GM21515 (cell line): ENCODE data around the gene FAM114A1.
"Not testable (repeated sequence)": the region's sequence is repeated elsewhere in the genome, so short reads cannot be mapped to it uniquely, and the experiment has no call there.

Source experiments
- ATAC-seq: cut with Tn5 transposase; IDR thresholded peaks from one replicate; pipeline ENCODE4 v1.9.1; 2021; ENCODE audit not compliant: unreplicated experiment

Gene FAM114A1

DNA sequence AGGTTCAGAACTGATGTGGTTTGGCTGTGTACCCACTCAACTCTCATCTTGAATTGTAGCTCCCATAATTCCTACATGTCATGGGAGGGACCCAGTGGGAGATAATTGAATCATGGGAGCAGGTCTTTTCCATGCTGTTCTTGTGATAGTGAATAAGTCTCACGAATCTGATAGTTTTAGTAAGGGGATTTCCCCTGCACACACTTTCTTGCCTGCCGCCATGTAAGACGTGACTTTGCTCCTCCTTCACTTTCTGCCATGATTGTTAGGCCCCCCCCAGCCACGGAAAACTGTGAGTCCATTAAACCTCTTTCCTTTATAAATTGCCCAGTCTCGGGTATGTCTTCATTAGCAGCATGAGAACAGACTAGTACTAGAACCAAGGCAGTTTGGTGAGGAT, 91.6 kb downstream of the FAM114A1 start:
- not testable (repeated sequence) for ATAC-seq

DNA sequence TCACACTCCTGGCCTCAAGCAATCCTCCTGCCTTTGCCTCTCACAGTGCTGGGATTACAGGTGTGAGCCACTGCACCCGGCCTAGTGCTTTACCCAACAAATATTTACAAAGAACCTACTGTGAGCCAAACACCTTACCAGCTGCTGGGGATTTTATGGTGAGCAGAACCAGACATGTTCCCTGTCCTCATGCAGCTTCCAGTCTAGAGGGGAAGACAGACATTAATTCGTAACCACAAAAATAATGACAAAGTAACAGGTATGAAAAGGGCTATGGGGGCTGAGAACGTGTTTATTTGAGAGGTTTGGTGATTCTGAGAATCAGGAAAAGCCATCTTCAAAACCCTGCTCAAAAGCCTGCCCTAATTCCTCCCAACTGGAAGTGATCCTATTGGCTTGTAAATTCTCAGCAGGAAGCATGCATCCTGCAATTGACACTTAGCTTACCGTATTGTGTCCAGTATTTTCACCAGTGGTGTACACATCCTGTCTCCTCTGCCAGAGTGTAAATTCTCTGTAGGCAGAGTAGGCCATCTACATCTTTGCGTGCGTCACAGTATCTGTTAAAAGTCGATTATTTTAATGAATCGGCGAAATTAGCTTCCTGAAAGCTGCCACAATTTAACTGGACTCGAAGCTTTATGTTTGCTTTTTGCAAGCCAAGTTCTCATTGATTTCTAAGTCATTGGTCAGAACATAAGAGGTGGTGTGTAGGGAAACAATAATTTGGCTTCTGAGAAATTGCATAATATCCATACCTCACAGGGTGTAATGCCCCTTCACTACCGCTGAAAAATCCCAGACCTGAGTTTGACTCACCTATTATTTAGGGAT, 97.6 kb downstream of the FAM114A1 start:
- no peak for ATAC-seq

DNA sequence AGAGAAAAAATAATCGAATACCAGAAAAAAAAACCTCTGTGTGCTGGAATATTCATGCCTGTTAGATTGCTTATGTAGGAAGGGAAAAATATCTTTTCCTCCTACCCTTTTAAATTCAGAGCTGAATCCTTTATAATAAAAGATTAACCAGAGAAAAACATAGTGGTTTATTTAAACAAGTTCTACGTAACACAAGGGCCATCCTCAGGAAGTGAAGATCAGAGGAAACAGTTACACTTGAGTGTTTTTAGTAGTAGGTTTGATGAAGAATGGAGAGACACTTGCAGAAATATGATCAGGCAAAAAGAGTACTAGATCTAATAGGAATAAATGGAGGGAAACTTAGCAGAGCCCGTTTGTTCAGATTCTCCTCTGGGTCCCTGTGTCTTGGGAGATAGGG, 98.3 kb downstream of the FAM114A1 start:
- ATAC-seq, result no peak

GRCh38 chr4:38967260-38968095, 99.9 kb downstream of the FAM114A1 start:
- no peak for ATAC-seq

DNA sequence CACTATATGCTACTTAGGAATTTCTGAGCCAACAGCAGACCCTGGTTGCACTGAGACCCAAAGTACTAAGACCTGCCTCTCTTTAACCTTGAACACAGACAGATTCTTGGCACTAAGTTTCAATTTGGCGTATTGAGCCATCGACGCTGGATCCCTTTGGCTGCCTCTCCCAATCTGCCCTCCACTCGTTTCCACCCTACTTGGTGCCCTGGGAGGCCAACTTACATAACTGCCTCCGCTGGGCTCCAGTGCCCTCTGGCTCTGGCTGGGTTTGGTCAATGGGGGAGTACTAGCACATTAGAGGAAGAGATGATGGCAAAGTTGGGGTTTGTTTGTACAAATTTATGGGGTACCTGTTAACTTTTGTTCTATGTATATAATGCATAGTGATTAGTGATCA, 101.1 kb downstream of the FAM114A1 start:
- ATAC-seq, result no peak

DNA sequence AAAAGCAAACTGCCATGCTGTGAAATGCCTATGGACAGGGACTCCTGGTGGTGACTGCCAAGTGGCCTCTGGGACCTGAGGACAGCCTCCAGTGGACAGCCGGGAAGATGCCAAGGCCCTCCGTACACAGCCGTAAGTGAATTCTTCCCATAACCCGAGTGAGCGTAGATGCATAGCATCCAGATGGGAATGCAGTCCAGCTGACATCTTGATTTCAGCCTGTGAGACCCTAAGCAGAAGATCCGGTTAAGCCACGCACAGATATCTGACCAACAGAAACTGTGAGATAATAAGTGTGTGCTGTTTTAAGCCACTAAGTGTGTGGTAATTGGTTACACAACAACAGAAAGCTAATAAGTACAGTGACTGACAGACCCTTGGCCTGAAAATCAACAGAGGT, 108.7 kb downstream of the FAM114A1 start:
- no peak for ATAC-seq

DNA sequence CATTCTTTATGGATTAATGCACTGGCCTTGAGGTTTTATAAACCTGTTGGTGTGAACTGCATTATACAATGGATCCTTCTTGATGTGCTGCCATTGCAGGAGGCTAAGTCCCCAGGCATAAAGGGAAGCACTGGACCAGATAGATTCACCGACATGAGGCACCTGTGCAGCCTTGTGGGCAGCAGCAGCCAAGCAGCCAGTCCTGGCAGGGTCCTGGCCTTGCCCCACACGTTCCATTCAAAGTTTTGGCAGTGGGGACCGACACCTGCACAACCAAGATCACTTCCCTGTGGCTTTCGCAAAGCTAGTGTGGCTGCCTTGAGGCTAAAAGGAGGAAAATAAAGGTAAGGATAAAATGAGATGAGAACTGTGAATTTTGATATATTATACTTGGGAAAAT, 111.5 kb downstream of the FAM114A1 start:
- no peak for ATAC-seq

DNA sequence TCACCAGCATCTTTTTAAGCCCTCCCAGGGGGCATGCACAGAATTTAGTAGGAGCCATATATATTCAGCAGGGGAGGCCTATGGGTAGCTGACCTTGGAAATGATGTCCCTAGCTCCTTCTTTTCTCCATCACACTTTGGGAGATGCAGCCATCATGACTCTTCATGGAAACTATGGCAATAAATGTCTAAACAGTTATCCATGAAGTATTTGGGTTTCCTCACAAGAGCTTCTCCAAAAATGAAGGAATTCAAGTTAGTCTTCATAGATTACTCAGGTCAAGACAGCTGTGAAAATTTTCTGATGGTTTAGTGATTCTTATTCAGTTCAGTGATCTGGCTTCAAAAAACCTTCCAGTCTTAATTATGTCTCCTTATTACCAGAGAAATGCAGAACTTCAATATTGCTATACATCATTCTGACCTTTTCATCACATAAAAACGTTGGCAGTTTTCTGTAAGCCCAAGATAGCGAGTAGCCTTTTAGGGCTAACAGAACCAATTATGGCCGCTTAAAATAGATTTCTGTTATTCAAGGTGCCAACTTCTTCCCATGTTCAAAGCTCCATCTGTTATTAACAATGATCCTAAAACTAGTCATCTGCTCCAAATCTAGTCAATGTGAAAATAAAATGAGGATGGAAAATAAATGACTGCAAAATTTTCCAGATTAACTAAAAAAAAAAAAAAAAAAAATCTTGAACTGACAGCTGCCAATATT, 112.1 kb downstream of the FAM114A1 start:
- no peak for ATAC-seq

- ATAC-seq, result no peak
Observed at GRCh38 chr4:38980903-38981676, 113.5 kb downstream of the FAM114A1 start.

DNA sequence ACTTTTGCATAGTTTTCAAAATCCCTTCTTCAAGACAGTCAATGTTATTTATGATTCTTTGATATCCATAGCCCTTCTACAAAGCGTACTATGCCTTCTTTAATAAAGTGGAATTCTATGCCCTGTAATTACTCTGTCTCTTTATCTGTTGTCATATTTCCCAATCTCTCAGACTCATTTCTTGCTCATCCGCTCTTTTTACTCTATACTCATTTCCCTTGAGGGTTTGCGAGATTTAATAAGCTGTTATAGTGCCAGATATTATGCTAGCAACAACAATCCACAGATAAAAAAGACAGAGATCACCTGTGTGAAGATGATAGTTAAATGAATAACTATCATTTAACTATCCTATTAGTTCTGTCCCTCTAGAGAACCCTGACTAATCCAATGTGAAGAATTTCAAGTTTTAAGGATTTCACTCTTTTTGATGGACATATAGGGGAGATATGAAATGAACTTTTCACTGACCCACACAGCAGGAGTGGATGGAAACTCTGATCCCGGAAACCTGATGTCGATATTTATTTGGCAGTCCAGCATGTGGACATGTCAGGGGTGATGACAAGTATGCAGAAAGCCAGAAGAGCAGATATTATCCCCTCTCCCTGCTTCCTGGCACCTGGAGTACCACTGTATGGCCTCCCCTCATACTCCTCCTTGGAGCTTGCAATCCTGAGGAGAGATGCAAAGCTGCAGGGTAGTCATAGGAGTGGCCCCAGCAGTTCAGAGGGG, 114.9 kb downstream of the FAM114A1 start:
- ATAC-seq, result no peak

DNA sequence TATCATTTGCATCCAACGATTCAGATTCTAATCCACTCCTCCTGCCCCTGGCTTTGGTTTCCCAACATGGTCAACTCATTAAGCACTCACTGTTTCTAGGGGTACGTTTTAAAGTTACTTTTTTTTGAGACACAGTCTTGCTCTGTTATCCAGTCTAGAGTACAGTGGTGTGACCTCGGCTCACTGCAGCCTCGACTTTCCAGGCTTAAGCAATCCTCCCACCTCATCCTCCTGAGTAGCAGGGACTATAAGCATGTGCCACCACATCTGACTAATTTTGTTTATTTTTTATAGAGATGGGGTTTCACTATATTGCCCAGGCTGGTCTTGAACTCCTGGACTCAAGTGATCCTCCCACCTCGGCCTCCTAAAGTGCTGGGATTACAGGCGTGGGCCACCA, 115.7 kb downstream of the FAM114A1 start:
- ATAC-seq, result no peak

- no peak for ATAC-seq
Observed at GRCh38 chr4:38983787-38984598, 116.4 kb downstream of the FAM114A1 start.

GRCh38 chr4:38985410-38986100, 117.9 kb downstream of the FAM114A1 start:
- ATAC-seq, result no peak

- no peak for ATAC-seq
Observed at GRCh38 chr4:38987491-38987890, 119.9 kb downstream of the FAM114A1 start.

DNA sequence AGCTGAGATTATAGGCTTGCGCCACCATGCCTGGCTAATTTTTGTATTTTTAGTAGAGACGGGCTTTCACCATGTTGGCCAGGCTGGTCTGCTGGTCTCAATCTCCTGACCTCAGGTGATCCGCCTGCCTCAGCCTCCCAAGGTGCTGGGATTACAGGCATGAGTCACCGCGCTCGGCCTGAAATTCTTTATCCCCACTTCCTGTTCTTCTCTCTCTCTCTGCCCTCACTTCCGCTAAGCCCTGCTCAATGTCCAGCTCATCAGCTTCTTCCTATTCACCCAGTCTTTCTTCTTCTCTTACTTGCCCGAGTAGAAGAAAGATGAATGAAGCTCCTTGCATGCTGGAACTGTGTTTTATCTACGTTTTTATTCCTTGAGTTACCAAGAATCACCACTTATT, 120.7 kb downstream of the FAM114A1 start:
- ATAC-seq, result not testable (repeated sequence)

GRCh38 chr4:38989487-38989886, 121.9 kb downstream of the FAM114A1 start:
- no peak for ATAC-seq

DNA sequence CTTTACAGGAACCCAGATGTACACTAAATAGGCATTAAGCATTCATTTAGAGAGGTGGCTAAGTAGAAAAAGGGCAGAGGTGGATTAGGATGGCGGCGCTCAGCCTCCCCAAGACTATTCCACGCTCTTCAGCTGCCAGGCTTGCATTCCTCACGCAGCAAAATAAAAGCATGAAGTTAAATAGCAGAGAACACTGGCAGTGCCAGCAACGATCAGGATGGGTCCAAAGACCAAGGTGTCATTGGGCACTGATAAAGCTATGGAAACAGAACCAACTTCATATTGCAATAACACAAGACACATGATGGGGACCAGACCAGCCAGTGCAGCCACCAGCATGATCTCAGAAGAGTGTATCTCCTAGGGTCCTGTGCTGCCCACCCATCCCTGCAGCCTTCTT, 122.6 kb downstream of the FAM114A1 start:
- ATAC-seq, result no peak

GRCh38 chr4:38993683-38994082, 126.1 kb downstream of the FAM114A1 start:
- ATAC-seq, result no peak

GRCh38 chr4:38994135-38994534, 126.5 kb downstream of the FAM114A1 start:
- no peak for ATAC-seq
